IPS-NIHi11 (cell line): ENCODE measurements around the gene PCCA.
"Not testable (repeated sequence)": the region's sequence is repeated elsewhere in the genome, so short reads cannot be mapped to it uniquely, and the experiment has no call there.

ENCODE experiments used
- DNase-seq: peaks from one replicate; pipeline ENCODE4 v3.0.0; 2012; ENCODE audit warnings: mixed read lengths, low spot score

The PCCA gene

GRCh38 chr13:100510208-100510957 lies 421.5 kb downstream of the PCCA start:
- DNase-seq, result peak; percentile 46

- no peak for DNase-seq
These were observed 422.6 kb downstream of the PCCA start for GRCh38 chr13:100511466-100511865.

GRCh38 chr13:100512422-100512821 lies 423.5 kb downstream of the PCCA start:
- no peak for DNase-seq

- no peak for DNase-seq
These were observed 424.3 kb downstream of the PCCA start for GRCh38 chr13:100513171-100513570.

- no peak for DNase-seq
These were observed 425.2 kb downstream of the PCCA start for GRCh38 chr13:100513987-100514670.

DNA sequence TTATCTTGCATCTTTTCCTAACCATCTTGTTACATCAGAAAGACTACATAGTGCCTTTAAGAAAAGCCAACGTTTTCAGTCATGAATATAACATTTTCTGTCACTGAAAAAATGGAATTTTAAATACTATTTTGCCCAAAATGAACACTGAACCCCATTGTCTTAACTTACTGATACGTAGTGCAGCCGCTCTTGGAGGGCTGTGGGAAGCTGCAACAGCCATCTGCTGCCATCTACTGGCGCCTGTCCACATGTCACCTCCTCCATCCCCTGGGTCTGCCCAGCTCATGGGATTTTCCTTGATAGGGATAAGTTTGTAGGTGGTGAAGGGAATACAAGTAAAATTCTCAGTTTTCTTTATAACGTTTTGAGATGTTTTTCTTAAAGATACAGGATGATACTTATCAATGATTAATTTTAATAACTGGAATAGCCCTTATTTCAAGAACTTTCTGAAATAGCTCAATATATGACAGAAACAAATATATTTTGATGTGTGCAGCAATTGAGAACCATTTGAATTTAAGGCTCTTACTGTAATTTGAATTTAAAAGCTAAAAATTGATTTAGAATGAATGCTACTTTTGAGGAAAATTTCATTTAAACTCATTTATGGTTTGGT lies 426.0 kb downstream of the PCCA start:
- peak; percentile 88 for DNase-seq

- no peak for DNase-seq
These were observed 426.5 kb downstream of the PCCA start for GRCh38 chr13:100515410-100515800.

DNA sequence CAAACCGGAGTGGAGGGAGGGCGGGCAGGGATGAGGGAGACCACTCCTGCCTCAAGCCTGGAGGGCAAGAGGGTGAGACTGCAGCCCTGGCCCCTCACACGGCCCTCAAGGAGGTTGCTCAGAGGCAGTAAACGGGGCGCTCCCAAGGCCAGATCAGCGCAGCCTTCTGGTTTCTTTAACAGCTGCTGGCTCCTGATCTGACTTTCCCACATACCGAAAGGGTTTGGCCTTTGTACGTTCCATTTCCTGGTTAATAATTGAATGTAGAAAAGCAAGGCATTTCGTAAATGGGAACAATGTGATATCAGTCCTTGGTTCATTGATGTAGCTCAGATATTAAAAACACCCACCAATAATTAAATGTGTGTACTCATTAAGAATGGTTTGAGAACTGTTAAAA lies 428.2 kb downstream of the PCCA start:
- no peak for DNase-seq

DNA sequence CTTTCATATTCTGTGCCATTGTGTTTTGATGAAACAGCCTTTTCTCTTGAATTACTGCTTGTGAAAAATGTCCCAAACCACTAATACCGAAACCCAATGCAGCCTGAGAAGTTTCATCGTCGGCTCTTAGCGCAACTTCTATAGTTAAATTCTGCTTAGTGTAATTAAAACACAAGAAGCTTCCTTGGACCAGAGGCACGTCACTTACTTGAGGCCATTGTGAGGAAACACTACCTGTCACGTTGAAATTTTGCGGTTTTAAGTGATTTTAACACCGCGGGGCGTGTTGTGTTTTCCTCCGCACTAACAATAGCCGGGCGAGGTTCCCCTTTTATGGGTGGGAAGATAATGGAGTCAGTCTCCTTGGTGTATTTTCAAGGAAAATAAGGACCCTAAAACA lies 428.8 kb downstream of the PCCA start:
- no peak for DNase-seq

DNA sequence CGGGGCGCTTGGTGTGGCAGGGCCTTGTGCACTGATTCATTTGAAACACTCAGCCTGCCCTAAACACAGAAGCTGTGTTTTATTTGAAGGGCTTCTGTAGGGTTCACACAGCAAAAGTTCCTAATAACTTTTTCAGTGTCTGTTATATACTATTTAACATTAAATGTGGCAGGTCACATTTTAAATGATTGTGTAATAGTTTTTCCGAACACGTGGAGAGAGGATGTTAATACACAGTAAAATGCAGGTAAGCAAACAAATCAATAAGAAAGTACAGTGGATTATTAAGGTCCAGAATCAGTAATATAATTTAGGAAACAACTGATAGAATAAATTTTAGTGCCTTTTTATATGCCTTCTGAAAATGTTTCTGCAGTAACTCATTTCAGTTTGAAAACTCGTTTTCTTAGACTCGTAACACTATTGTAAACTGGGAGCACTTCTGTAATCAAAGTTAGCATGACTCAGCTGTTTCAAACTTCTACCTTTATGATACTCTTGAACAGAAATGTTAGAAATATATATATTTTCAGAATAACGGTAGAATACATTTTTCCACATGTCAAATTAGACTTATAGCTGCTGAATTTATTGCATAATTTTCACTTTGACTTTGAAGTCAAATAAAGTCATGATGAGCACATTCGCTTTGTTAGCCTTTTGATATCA lies 429.6 kb downstream of the PCCA start:
- no peak for DNase-seq

GRCh38 chr13:100519626-100520025 lies 430.7 kb downstream of the PCCA start:
- DNase-seq, result no peak

DNA sequence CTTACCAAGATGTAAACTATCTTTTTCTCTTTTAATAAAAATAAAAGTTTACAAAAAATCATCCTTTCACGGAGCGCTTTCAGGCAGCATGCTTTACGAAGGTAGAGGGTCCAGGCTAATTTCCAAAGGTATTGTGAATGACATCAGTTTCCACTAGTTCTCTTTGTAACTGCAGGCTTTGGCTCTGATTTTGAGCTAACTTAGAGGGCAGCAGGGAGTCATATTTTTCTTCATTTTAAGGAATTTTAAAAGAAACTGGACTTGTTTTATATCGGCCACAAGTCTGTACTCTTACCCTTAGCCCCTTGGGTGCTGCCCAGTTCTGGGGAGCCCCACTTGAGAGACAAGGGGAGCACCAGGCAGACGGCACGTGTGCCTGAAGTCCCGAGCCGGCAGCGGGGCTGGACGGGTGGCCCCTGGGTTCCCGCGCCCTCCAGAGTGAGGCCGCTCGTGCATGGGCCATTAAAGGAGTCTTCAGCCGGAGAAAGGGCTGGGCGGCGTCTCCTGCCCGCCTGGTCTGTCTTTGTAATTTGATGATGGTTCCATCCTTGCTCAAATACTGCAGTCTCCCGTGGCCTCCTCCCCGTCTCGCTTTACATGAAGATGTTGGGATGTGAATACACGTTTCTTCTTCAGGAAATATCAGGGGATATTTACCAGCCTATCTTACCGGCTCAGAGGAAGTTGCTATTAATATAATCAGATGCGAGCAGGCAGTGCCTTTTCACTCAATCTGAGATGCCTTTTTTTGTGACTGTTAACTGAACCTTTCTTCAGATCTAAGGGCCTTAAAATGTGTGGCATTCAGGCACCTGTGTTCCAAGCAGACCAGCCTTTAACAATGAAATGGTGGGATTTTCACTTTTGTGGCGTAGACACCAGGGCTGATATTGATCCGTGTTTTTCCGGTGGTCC lies 432.3 kb downstream of the PCCA start:
- peak; percentile 81 for DNase-seq

- DNase-seq, result no peak
These were observed 433.1 kb downstream of the PCCA start for GRCh38 chr13:100521851-100522617.

- no peak for DNase-seq
These were observed 433.9 kb downstream of the PCCA start for GRCh38 chr13:100522618-100523309.

GRCh38 chr13:100523411-100523810 lies 434.5 kb downstream of the PCCA start:
- DNase-seq, result no peak

GRCh38 chr13:100523981-100524386 lies 435.1 kb downstream of the PCCA start:
- DNase-seq, result no peak

GRCh38 chr13:100524688-100525087 lies 435.8 kb downstream of the PCCA start:
- DNase-seq, result not testable (repeated sequence)

GRCh38 chr13:100525453-100526317 lies 436.8 kb downstream of the PCCA start:
- no peak for DNase-seq

DNA sequence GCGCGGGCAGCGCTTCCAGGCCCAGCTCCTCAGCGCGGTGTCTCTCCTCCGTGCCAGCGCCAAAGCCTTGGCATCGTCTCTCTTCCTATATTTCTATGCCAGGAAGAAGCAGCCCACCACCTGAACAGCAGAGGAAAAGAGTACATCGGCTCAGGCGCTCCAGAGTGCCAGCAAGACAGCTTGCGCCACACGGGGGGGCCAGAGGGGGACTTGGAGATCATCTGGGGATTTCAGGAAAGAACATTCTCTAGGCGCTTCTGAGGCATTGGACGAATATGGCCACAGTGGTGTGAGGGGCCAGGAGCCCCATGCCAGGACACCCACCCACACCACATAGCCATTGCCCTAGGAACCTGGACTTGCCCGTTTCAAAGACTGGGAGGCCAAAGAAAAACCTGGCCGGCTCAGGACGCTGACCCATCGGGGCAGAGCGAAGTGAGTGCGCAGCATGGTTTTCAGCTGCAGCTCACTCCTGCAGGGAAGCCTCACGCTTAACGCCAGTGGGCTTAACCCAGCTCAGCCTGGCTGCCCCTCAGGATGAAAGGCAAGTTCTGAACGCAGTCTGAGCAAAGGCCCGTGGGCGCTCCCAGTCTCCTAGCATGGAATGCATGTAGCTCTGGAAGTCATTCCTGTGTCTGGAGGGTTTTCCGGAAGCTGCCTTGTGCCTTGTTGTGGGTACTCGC lies 437.6 kb downstream of the PCCA start:
- DNase-seq, result no peak
